ENCODE data around the gene ZIM2.

Gene ZIM2

DNA sequence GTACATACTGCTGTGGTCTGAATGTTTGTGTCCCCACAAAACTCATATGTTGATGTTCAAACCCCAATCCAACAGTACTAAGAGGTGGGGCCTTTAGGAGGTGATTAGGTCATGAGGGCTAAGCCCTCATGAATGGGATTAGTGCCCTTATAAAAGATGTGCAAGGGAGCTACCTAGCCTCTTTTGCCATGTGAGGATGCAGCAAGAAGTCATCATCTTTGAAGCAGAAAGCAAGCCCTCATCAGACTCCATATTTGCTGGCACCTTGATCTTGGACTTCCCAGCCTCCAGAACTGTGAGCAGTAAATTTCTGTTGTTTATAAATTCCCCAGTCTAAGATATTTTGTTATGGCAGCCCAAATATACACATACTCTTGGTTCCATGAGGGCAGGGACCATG lies 33.9 kb downstream of the ZIM2 start:
- no peak for DNase-seq

- no peak for DNase-seq
Measured at GRCh38 chr19:56778351-56778750, 62.2 kb downstream of the ZIM2 start.

DNA sequence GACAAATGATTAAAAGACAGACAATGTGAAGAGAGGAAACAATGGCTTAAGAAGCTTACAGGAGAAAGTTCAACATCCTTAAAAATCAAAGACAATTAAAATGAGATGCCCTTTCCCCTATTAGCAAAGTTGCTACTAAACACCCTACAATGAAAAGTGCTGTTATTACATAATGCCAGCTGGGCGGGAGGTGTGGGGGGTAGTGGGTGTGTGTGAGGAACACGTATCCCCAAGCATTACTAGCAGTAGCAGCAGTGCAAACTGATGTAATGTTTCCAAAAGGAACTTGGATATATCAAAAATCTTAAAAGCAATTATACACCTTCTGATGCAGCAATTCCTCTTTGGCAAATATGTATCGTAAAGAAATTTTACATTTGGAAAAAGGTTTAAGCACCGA lies 70.9 kb downstream of the ZIM2 start:
- no peak for DNase-seq

DNA sequence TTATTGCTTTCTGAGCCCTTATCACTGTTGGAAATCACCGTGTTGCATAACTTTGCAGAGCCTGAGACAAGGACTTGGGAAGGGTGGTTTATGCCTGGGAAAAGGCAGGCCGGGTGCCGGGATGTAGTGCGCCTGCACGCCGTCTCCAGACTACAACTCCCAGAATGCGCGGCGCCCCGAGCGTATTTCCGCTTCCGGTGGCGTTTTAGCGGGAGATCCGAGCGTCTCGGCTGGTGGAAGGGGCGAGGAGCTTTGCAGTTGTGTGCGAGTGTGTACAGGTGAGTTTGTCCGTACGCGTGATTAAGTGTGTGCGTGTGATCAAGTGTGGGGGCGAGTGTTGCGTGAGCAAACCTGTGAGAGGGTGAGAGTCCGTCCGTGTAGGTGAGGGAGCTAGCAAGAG lies 75.4 kb downstream of the ZIM2 start:
- DNase-seq, result no peak

GRCh38 chr19:56764196-56764695 lies 76.3 kb downstream of the ZIM2 start:
- DNase-seq, result no peak

DNA sequence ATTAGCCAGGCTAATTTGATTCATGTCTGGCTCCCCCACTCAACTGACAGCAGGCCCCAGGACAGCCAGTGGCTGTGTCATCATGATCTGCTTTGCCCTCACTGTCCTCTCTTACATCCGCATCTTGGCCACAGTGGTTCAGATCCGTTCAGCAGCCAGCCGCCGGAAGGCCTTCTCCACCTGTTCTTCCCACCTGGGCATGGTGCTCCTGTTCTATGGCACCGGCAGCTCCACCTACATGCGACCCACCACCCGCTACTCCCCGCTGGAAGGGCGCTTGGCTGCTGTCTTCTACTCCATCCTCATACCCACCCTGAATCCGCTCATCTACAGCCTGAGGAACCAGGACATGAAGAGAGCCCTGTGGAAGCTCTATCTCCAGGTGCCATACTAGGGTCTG lies 79.7 kb downstream of the ZIM2 start:
- no peak for DNase-seq

- no peak for DNase-seq
Measured at GRCh38 chr19:56759531-56759930, 81.0 kb downstream of the ZIM2 start.

DNA sequence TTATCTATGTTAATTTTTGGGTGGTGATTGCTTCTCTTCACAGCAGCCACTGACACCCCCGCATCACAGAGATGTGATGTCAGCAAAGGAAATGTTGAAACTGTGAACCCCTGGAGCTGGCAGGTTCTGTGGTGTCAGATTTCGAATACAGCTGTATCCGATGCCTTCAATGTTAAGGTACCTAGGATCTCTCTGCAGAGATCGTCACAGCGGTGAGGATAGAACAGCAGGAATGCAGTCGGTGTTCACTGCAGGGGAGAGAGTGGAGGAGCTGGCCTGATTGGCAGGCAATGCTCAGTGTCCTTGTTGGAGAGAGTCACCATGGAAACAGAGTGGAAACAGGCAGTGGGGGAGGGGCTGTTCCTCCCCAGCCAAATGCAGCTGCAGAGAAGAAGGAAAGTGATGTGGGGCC lies 89.4 kb downstream of the ZIM2 start:
- DNase-seq, result no peak

DNA sequence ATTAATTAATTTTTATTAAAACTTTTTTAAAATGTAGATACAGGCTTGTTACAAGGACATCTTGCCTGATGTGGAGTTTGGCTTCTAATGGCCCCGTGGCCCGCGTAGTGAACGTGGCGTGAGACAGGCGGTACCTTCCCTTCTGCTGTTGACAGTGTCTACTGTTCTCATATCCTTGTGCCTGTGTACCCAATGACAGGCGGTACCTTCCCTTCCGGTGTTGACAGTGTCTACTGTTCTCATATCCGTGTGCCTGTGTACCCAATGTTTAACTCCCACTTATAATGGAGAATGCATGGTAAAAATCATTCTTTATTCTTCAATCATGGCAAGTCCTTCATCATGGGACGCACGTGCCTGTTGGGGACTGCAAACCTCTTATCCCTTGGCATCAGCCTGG lies 89.9 kb downstream of the ZIM2 start:
- DNase-seq, result no peak

GRCh38 chr19:56748378-56748777 lies 92.1 kb downstream of the ZIM2 start:
- DNase-seq, result no peak

DNA sequence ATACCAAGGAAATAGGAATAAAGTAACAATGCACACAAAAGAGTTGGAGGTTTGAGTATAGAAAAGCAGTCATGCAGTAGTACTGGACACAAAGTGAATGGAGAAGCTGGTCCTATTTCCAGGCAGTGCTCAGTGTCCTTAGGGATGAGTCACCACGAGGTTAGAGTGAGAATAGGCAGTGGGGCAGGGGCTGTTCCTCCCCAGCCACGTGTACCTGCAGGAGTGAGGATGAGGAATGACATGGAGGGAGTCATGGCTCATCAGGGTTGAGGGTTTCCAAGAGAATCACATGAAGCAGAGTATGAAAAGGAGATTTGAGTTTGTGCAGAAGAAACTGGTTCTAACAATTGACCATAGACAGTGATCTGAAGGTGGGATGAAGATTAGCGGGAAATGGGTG lies 94.2 kb downstream of the ZIM2 start:
- DNase-seq, result no peak

- no peak for DNase-seq
Measured at GRCh38 chr19:56740501-56740900, 100.0 kb downstream of the ZIM2 start.

DNA sequence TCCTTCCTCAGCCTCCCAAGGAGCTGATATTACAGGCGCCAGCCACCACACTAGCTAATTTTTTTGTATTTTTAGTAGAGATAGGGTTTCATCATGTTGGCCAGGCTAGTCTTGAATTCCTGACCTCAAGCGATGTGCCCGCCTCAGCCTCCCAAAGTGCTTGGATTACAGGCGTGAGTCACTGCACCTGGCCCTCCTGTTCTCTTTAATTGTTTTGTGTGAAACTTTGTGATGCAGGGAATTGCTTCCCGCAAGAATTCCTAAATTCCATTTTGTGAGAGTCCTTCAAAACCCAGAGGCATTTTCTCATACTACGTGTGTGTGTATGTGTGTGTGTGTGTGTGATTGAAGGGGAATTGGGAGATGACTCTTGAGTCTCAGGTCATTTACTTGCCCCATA lies 104.0 kb downstream of the ZIM2 start:
- no peak for DNase-seq

- no peak for DNase-seq
Measured at GRCh38 chr19:56732976-56733375, 107.5 kb downstream of the ZIM2 start.

DNA sequence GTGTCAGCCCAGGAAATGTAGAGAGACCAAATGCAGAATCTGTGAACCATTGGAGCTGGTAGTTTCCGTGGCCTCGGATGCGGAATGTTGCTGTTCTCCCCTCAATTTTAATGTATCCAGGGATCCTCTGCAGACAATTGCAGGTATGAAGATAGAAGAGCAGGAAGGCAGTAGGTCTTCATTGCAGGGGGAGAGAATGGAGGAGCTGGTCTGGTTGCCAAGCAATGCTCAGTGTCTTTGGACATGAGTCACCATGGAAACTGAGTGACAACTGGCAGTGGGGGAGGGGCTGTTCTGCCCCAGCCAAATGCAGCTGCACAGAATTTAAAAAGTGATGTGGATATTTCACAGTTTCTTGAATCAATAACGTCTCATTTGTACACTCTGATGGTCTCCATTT lies 112.8 kb downstream of the ZIM2 start:
- no peak for DNase-seq

DNA sequence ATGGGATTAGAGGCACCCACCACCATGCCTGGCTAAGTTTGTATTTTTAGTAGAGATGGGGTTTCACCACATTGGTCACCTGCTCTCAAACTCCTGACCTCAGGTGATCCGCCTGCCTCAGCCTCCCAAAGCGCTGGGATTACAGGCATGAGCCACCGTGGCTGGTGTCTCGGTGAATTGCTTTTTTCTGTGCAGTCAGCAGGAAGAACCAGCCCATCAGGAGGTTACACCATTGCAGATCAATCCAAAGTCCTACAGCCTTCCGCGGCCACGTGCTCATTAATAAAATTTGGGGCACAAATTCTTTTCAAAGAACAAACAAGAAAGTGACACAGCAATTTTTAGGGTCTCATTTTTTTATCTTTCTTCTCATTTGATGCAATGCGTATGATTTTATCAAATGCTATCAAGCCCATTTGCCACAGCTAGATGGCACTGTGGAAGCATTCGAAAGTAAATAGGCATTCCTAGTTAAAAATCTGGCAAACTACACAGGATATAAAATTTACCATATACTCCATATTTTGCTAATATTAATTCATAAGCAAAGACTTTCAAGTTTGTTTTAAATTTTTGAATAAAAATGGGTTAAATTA lies 114.6 kb downstream of the ZIM2 start:
- no peak for DNase-seq

Measured in cortex of kidney (tissue), 1 donor.